IPS DF 4.7 (cell line): ENCODE data around the gene PLCG2.
"Not testable (repeated sequence)": the region's sequence is repeated elsewhere in the genome, so short reads cannot be mapped to it uniquely, and the experiment has no call there.

Experiments
- DNase-seq: peaks from one replicate; pipeline ENCODE4 v3.0.0-alpha.2; 2013; ENCODE audit warnings: low spot score; ENCODE audit errors: extremely low read depth

PLCG2 gene

DNA sequence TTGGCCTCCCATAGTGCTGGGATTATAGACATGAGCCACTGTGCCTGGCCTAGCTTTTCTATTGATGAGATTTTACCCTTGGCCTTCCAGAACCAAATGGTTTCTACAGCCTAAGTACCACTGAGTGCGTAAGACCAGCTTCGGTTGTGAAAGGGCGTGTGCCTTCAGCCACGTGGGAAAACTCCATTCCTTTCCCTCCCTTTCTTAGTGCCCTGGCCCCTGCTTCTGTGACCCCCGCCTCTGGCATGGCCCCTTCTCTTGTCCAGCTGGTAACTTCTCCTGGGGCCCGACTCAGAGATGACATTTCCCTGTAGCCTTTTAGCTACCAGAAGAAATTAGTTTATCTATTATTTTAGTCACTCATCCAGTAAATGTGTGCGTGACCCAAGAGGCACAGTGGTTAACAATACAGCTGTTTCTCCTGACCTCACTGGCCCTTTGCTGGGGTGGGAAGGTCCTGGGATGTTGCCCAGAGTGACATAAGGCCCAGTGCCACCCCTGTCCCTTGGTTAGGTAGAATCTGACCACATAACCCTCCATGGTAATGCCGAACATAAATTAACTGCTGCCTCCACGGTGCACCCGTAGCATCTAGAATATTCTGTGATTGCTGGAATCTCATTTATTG lies 97.3 kb downstream of the PLCG2 start:
- no peak for DNase-seq

DNA sequence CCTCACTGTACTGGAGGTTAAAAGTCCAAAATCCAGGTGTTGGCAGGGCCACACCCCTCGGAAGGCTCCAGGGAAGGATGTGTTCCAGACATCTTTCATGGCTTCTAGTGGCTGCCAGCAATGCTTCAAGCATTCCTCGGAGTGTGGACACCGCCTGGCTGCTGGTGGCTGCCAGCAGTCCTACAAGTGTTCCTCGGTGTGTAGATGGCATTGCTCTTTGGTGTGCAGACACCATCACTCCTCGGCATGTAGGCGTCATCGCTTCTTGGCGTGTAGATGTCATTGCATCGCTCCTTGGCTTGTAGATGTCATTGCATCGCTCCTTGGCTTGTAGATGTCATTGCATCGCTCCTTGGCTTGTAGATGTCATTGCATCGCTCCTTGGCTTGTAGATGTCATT lies 98.4 kb downstream of the PLCG2 start:
- DNase-seq: not testable (repeated sequence)

DNA sequence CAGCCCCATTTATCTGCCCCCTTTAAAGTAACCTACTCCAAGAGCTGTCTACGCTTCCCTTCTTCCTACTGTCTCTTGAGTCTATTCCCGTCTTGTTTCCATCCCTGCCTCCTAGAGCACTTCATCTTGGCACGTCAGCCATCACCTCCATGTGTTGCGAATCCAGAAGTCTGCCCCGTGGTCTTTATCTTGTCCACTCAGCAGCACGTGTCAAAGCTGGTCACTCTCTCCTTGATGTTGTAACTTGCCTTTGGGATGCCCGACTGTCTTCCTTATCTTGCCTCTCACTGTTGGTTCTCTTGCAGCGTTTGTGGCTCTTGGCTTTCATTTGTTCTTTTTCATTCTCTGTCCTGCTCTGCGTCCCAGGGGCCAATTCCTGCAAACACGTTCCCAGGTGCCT lies 99.4 kb downstream of the PLCG2 start:
- DNase-seq: no peak

DNA sequence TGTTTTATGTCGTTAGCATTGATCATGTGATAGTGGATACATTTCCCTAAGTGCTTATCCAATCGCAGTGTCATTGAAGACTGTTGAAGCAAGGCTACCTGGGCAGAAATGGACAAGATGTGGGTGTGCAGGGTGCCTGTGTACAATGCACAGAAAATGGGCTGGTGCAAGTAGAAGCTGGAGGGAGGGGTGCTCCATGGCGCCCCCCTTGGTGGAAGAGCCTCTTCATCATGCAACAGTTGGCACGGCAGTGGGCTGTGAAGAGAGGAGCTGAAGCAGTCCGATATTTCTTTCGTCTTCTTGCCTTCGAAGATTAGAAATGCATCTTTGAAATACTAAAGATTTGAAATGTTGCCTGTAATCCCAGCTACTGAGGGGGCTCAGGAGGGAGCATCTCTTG lies 100.5 kb downstream of the PLCG2 start:
- DNase-seq: no peak

DNA sequence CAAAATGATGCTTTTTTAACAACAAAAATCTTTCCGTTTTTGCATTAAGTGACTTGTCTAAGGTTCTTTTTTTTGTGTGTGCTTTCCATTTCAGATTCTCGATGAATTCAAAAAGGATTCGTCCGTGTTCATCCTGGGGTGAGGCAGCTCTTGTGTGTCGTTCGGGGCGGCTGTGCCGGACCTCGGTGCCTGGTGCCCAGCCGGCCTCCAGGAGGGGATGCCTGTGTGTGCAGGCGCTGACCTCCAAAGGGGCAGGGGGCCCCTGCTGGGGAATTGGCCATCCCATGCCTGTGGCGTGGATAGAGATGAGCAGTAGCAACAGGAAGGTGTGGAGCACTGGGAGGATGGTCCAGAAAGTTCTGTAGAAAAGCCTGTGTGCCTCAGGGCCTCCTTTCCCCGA lies 101.7 kb downstream of the PLCG2 start:
- DNase-seq: no peak

DNA sequence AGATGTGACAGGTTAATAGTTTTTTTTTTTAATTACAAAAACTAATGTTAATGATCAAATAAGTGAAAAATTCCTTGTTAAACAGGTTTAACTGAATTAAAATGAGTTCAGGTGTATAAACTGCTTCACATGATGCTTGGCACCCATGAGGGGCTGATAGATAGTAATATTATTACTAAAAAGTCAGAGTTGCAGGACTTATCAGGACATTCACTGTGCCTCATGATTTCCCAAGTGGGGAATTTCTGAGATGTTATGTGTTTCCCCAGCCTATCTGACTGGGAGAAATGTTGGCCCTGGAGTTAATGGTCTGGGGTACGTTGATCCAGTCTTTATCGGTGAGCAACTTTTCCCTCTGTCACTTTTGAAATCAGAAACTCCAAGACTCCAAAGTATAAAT lies 102.1 kb downstream of the PLCG2 start:
- no peak for DNase-seq

DNA sequence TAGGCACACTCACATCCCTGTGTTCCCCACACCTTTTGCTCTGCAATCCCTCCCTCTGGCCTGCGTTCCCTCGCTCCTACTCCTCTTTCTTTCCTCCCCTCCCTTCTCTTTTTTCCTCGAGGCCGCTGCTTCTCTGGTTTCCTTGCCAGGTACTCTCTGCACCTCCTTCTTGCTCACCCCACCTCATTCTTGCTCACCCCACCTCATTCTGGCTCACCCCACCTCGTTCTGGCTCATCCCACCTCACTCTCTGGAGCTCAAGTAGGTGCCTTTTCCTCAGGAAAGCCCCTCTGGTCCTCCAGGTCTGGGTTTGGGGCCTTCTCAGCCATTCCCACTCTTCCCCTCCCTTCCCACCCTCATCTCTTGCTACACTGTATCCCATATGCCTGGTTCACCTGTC lies 103.5 kb downstream of the PLCG2 start:
- no peak for DNase-seq

DNA sequence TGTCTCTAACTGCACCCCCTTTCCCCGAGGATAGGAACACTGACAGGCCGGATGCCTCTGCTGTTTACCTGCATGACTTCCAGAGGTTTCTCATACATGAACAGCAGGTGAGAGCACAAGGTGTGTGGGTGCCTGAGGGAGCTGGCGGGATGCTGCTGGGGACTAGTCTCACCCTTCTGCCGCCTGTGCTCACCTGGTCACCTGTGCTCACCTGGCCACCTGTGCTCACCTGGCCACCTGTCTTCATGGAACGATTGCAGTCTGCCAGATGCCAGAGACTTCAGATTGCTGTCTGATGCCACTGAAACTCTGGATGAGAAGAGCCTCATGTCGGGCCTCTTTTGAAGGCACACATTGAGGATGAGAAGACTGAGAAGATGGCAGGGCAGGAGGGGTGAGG lies 104.1 kb downstream of the PLCG2 start:
- DNase-seq: no peak

DNA sequence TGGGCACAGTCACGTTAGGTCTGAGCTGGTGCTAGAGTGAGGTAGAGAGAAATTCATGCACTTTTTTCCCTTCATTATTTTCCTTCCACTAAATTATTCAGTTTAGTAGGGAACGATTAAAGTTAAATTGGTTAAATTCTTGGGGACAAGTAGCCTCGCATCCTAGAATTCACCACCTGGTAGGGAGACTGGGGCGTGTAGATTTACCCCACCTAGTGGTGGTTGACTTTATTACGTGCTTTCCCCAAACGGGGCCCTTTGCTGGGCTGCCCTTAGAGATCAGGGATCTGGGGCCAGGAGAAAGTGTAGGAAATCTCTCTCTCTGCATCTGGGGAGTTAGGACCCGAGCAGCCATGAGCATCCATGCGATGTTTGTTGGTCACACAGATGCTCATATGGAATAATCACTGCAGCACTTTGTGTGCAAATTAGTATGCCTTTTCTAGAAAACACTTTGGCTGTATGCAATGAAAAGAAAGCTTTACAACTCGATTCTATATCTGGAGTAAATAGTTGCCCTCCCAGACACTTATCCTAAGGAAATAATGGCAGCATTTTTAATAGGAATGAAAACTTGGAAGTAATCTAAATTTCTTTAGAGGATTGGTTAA lies 107.0 kb downstream of the PLCG2 start:
- no peak for DNase-seq

DNA sequence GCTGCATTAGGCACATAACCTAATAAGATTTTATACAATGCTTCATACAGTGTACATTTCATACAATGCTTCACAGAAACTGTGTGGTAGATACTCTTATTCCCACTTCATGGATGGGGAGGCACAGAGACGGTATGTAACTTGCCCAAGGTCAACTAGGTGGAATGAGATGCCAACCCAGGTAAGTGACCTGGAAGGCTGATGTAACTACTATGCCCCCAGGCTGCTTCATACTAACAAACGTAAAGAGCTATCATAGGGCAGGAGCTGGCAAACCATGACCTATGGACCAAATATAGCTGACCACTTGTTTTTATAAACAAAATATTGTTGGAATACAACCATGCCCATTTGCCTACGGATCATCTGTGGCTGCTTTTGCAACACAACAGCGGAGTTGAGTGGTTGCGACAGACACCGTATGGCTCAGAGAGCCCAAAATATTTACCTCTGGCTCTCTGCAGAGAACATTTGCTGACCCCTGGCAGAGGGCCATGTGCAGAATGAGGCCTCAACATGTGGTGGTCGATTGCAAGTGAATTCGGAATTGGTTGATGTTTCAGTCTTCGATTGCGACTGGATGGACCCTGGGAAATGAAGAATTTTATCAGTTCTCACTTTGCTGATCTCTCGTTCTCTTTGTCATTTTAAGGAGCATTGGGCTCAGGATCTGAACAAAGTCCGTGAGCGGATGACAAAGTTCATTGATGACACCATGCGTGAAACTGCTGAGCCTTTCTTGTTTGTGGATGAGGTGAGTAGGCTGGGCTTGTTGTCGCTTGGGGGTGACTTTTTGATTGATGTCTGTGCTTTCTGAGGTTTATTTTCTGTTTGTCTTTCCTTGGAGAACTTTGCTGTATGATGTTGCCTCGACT lies 109.7 kb downstream of the PLCG2 start:
- DNase-seq: no peak

DNA sequence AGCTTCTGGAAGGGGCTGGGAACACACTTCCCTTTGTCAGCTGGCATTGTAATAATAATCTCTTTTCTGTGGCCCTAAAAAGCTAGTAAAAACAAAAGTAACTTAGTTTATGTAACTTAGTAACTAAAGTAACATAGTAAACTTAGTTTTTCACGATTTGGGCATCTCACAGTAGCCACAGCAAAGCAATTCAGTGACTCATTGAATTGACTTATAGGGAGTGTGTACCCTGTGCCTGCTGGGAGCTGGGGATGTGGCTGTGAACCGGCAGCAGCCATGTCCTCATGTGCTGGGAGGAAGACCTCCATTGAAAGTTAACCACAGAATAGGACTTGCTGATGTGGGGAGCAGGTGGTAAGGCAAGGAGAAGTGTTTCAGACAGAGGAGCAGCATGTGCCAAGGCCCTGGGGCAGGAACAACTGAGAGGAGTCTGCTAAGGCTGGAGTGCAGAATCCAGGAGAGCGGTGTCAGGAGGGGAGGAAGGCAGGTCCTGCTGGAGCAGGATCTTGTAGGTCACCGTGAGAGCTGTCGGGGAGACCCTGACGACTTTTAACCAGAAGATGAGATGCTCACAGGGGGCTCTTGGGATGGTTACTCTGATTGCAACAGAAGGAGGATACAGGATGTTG lies 112.8 kb downstream of the PLCG2 start:
- DNase-seq: no peak

DNA sequence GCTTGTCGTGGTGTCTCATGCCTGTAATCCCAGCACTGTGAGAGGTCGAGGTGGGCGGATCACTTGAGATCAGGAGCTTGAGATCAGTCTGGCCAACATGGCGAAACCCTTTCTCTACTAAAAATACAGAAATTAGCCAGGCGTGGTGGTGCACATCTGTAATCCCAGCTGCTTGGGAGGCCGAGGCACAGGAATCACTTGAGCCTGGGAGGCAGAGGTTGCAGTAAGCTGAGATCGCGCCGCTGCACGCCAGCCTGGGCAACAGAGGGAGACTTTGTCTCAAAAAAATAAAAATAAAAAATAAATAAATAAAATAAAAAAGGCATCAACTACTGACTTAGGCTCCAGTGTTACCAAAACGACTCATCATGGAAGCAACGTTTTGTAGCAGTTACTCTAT lies 115.5 kb downstream of the PLCG2 start:
- no peak for DNase-seq

DNA sequence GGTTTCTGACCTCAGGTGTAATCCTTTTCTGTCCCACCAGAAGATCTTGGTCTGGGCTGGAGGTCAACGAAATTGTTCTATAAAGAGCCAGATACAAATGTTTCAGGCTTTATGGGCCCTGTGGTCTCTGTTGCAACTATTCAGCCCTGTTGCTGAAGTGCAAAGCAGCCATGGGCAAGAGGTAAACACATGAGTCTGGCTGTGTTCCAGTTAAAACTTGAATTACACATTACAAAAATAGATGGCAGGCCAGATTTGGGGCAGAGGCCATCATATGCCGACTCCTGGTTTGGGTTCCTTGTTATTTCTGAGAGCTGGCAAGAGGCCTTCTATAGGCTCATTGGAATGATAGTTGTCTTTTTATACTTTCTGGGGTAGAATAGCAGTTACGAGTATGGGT lies 117.8 kb downstream of the PLCG2 start:
- DNase-seq: no peak

DNA sequence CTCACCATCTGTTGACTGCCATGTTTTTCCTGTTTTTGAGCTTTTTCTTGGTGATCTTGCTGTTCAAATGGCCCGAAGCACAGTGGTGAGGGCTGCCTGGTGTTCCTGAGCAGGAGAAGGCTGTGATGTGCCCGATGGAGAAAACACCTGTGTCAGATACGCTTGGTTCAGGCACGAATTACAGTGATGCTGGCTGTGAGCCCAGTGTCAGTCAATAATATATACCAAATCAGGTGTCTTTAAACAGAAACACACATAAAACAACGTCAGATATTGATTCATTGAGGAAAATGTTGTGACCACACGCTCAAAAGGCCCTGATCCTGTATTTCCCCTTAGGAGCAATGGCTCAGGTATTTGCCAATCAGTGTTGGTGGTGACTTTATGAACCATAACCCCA lies 120.5 kb downstream of the PLCG2 start:
- DNase-seq: no peak

DNA sequence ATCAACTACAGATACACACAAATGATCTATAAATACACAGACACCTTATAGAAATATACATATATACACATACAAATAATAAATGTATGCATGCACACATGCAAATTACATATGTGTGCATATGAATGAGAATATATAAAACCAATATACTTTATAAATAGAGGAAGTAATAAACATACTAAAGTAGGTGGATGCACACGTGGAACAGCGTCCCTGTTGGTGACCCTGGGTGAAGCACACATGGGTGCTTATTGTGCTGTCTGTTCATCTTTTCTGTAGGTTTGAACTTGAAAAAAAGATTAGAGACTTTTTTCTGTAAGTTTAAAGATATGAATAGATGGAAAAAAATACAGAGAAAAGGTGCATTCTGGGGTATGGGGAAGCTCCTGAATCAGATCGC lies 120.9 kb downstream of the PLCG2 start:
- no peak for DNase-seq

DNA sequence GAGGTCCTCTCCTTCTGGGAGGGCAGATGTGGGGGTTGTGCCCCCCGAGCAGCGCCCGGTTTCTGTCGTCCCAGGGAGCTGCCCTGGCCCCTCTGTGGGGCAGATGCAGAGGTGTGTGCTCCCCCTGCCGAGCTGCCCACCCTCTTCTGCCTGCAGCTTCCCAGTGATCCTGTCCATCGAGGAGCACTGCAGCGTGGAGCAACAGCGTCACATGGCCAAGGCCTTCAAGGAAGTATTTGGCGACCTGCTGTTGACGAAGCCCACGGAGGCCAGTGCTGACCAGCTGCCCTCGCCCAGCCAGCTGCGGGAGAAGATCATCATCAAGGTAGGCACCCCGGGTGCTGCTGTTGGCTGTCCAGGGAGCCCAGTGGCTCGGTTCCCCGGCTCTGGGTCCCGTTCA lies 121.4 kb downstream of the PLCG2 start:
- no peak for DNase-seq

DNA sequence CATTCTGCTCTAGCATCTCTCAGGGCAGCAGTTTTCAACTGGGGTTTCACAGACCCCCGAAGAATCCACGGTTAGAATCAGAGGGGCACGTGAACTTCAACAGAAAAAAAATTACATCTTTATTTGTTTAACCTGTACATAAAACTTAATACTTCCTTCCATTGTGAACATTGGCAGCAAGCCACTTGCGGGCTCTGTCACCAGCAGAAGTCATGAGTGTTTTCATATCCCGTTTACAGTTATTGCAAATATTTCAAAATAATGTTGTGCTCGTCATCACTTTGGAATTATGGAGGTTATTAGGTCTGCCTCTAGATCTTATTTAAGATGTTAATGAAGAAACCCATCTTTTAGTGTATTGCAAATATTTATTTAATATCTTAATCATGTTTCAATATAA lies 122.4 kb downstream of the PLCG2 start:
- DNase-seq: no peak

DNA sequence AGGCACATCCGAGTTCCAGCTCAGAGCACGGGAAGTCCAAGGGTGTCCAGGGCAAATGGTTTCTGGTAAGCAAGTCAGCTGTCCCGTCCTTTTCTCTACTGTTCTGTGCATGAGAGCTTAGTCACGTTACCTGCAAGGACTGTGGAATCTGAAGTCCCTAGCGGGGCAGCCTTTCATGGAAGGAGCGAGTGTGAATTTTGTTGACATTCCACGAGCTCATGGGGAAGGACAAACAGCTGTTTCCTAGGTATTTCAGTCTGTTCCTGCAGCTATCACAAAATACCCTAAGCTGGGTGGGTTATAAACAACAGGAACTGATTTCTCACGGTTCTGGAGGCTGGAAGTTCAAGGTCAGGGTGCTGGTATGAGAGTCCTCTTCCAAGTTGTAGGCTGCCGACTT lies 122.9 kb downstream of the PLCG2 start:
- no peak for DNase-seq

DNA sequence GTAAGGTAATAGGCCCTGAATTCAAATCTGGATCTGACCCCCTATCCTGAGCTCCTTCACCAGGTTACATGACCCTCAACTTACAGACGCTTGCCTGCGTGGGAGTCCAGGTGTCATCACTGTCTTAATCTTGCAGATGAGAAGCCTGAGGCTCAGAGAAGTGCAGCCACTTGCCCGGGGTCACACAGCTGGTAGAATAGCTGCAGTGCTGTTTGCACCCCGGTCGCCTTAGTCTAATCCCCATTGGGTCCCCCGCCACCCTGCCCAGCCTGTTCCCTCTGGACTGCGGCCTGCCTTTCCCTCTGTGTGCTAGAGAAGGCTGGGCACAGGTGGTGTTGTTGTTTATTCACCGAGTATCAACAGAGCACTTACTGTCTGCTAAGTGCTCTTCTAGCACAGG lies 125.2 kb downstream of the PLCG2 start:
- no peak for DNase-seq

DNA sequence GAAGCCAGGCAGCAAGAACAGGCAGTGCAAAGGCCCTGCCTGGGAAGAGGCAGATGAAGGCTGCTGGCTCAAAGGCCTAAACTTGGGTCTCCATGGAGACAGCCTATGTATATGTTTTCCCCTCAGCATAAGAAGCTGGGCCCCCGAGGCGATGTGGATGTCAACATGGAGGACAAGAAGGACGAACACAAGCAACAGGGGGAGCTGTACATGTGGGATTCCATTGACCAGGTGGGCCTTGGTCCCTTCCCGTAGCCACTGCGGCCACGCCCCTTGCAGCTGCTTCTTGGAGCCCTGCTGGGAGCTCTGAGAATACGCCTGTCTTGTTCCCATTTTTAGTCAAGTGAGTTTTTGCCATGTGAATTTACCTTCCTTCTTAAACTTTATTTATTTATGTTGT lies 126.2 kb downstream of the PLCG2 start:
- no peak for DNase-seq

DNA sequence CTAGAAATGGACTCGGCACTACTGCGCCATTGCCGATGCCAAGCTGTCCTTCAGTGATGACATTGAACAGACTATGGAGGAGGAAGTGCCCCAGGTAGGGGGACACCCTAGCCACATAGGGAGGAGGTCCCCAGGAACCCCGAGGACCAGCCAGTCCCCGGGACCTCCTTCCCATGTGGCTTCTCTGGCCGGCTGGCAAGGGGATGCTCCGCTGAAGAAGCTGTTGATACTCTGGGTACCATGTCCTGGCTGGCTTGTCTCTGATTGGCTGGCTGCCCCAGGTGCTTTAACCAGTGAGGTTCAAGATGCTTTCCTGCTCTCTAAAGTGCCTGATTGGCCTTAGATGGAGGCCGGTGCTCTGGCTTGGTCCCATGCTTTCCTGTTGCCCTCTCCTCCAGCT lies 128.6 kb downstream of the PLCG2 start:
- no peak for DNase-seq
